Measurements from ENCODE around the gene TARM1.

The TARM1 gene

DNA sequence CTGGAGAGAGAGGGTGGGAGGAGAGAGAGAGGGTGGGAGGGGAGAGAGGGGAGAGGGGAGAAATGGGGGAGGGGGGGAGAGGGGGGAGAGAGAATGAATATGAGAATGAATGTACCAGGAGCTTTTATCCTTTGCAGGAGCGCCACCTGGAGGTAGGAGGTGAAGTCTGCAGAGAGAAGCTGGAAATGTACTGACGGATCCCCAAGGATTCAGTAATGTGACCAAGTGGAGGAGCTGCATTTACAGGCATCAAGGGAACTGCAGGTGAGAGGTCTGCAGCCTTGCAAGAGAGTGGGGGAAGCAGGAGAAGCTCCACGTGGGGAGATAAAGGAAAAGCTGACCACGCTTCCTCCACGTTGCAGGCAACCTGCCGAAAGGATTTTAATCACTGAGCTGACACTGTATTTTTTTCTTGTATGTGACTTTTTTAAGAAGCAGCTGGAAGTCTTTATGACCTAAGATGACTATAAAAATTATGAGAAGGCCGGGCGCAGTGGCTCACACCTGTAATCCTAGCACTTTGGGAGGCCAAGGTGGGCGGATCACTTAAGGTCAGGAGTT, 51.2 kb downstream of the TARM1 start:
- peak; percentile 31 for DNase-seq

- no peak for DNase-seq
Observed at GRCh38 chr19:54029301-54029700, 51.9 kb downstream of the TARM1 start.

- no peak for DNase-seq
Observed at GRCh38 chr19:54026656-54027055, 54.5 kb downstream of the TARM1 start.

DNA sequence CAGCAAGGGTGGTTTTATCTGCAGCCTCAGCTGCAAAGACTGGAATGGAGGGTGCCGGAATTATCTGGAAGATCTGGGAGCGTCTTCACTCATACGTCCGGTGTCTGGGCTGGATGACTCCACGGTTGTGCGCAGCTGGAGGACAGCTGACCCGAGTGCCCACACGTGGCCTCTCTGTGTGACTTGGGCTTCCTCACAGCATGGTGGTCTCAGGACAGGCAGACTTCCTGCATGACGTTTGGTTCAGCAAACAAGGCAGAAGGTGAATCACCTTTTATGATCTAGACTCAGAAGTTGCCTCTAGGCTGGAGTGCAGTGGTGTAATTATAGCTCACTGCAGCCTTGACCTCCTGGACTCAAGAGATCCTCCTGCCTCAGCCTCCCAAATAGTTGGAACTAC, 56.5 kb downstream of the TARM1 start:
- DNase-seq: no peak

DNA sequence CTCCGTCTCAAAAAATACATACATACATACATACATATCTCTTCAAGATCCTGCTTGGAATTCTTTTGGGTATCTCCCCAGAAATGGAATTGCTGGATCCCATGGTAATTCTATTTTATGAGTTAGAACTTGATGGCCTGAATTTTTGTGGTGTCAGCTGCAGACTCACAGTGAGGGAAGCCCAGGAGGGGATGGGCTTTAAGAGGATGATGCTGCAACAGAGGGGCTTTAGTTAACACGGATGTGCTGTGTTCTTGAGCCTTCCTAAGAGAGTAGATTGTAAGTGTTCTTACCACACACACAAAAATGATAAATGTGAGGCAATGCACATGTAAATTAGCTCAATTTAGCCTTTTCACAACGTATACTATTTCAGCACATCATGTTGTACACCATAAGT, 58.0 kb downstream of the TARM1 start:
- no peak for DNase-seq

DNA sequence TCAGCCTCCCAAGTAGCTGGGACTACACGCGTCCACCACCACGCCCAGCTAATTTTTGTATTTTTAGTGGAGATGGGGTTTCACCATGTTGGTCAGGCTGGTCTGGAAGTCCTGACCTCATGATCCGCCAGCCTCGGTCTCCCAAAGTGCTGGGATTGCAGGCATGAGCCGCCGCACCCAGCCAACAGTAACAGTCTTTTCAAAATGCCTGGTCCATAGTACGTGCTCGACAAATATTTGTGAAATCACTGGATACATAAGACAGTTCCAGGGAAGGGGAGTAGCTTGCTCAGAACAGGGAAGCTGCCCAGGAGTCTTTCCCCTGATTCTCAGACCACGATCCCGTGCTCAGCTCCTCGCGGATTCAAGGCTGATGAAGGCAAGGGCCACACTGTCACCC, 59.2 kb downstream of the TARM1 start:
- DNase-seq: no peak

DNA sequence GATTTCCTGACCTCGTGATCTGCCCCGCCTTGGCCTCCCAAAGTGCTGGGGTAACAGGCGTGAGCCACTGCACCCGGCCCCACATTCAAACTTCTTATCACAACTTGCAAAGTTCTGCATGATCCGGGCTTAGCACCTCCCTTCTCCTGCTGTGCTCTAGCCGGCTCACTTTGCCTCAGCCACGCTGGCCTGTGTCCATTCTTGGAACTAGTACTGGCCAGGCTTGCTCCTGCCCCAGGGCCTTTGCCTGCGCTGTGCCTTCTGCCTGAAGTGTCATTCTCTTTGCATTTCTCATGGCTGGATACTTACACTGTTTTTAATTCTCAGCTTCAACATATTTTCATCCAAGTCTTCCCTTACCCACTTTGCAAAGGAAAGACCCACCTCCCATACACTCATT, 59.8 kb downstream of the TARM1 start:
- no peak for DNase-seq
